ENCODE measurements around the gene CAMTA1. TPM values are rescaled to one million over a fixed set of nuclear protein-coding genes. Genes with fewer than 3 reads are reported as not detected.

The CAMTA1 gene
- total RNA-seq, 2 donors from 2014 or later = 36.5 to 57.5 TPM

- Mint-ChIP-seq H3K27me3 (no peaks in the 10 kb centered on the region), H3K4me1 (ENCODE audit: low read depth in 2 of 2) (peaks cover 14 to 33% of the 10 kb centered on the region in 2 donors), H3K4me3 (no peak overlapping the region), H3K27ac (no peak overlapping the region), H3K9me3 (no peaks in the 10 kb centered on the region), H3K36me3 (no peaks in the 10 kb centered on the region)
- no peak for DNase-seq (ENCODE audit: low spot score)
- no peak for ATAC-seq
Observed at GRCh38 chr1:6870086-6870485, 84.8 kb downstream of the CAMTA1 start.

- no peak overlapping the region for H3K4me3 Mint-ChIP-seq
- DNase-seq (ENCODE audit: low spot score) = no peak
- H3K27ac Mint-ChIP-seq = no peak overlapping the region
Observed at GRCh38 chr1:6870571-6870970, 85.3 kb downstream of the CAMTA1 start.

GRCh38 chr1:6871300-6871972 lies 86.2 kb downstream of the CAMTA1 start:
- Mint-ChIP-seq H3K36me3 (no peaks in the 10 kb centered on the region), H3K27me3 (no peaks in the 10 kb centered on the region), H3K9me3 (no peaks in the 10 kb centered on the region), H3K4me3 (no peak overlapping the region), H3K4me1 (ENCODE audit: low read depth in 2 of 2) (peaks cover 12 to 33% of the 10 kb centered on the region in 2 donors), H3K27ac (peak overlapping the region in 1 of 2 donors; percentile 33)
- DNase-seq (ENCODE audit: low spot score) (no peak), ATAC-seq (no peak)

More at GRCh38 chr1:6870571-6870970, 85.3 kb downstream of the CAMTA1 start:
- no peaks in the 10 kb centered on the region for H3K36me3 Mint-ChIP-seq
- peaks cover 12 to 33% of the 10 kb centered on the region in 2 donors for H3K4me1 Mint-ChIP-seq (ENCODE audit: low read depth in 2 of 2)
- no peak for ATAC-seq
- no peaks in the 10 kb centered on the region for H3K27me3 Mint-ChIP-seq
- no peaks in the 10 kb centered on the region for H3K9me3 Mint-ChIP-seq

GRCh38 chr1:6872573-6873261 lies 87.5 kb downstream of the CAMTA1 start:
- DNase-seq (ENCODE audit: low spot score) (no peak), ATAC-seq (no peak)
- Mint-ChIP-seq H3K4me1 (ENCODE audit: low read depth in 2 of 2) (peaks cover 12 to 28% of the 10 kb centered on the region in 2 donors), H3K36me3 (no peaks in the 10 kb centered on the region), H3K4me3 (peak overlapping the region; percentile 50), H3K27me3 (no peaks in the 10 kb centered on the region), H3K9me3 (no peaks in the 10 kb centered on the region), H3K27ac (no peak overlapping the region)

- Mint-ChIP-seq H3K4me1 (ENCODE audit: low read depth in 2 of 2) (peaks cover 11 to 24% of the 10 kb centered on the region in 2 donors), H3K27ac (no peak overlapping the region), H3K36me3 (no peaks in the 10 kb centered on the region), H3K27me3 (no peaks in the 10 kb centered on the region), H3K4me3 (no peak overlapping the region), H3K9me3 (no peaks in the 10 kb centered on the region)
- DNase-seq (ENCODE audit: low spot score) (no peak), ATAC-seq (no peak)
Observed at GRCh38 chr1:6873298-6874015, 88.2 kb downstream of the CAMTA1 start.

- Mint-ChIP-seq H3K4me1 (ENCODE audit: low read depth in 2 of 2) (peaks cover 7 to 18% of the 10 kb centered on the region in 2 donors), H3K4me3 (no peak overlapping the region), H3K36me3 (no peaks in the 10 kb centered on the region), H3K9me3 (no peaks in the 10 kb centered on the region), H3K27me3 (no peaks in the 10 kb centered on the region), H3K27ac (no peak overlapping the region)
- no peak for DNase-seq (ENCODE audit: low spot score)
- no peak for ATAC-seq
Observed at GRCh38 chr1:6874298-6874697, 89.0 kb downstream of the CAMTA1 start.

- H3K27me3 Mint-ChIP-seq = no peaks in the 10 kb centered on the region
- no peak for DNase-seq (ENCODE audit: low spot score)
- no peaks in the 10 kb centered on the region for H3K9me3 Mint-ChIP-seq
- H3K27ac Mint-ChIP-seq = no peak overlapping the region
- H3K36me3 Mint-ChIP-seq = no peaks in the 10 kb centered on the region
- ATAC-seq = no peak
- H3K4me3 Mint-ChIP-seq = no peak overlapping the region
- peaks cover 11 to 16% of the 10 kb centered on the region in 2 donors for H3K4me1 Mint-ChIP-seq (ENCODE audit: low read depth in 2 of 2)
Observed at GRCh38 chr1:6880951-6881690, 95.9 kb downstream of the CAMTA1 start.

- DNase-seq (ENCODE audit: low spot score) = no peak
- no peak for ATAC-seq
- H3K4me3 Mint-ChIP-seq = no peak overlapping the region
- H3K4me1 Mint-ChIP-seq (ENCODE audit: low read depth in 2 of 2) = peaks cover 11 to 16% of the 10 kb centered on the region in 2 donors
- no peak overlapping the region for H3K27ac Mint-ChIP-seq
- no peaks in the 10 kb centered on the region for H3K27me3 Mint-ChIP-seq
- H3K9me3 Mint-ChIP-seq = no peaks in the 10 kb centered on the region
- H3K36me3 Mint-ChIP-seq = no peaks in the 10 kb centered on the region
Observed at GRCh38 chr1:6882414-6882813, 97.2 kb downstream of the CAMTA1 start.

- ATAC-seq (no peak), DNase-seq (ENCODE audit: low spot score) (no peak)
- H3K36me3 Mint-ChIP-seq = no peaks in the 10 kb centered on the region
- no peak overlapping the region for H3K27ac Mint-ChIP-seq
- H3K4me1 Mint-ChIP-seq (ENCODE audit: low read depth in 2 of 2) = peaks cover 11 to 12% of the 10 kb centered on the region in 2 donors
- peak overlapping the region; percentile 10 for H3K4me3 Mint-ChIP-seq
- H3K9me3 Mint-ChIP-seq = no peaks in the 10 kb centered on the region
- no peaks in the 10 kb centered on the region for H3K27me3 Mint-ChIP-seq
Observed at GRCh38 chr1:6884652-6885153, 99.4 kb downstream of the CAMTA1 start.

GRCh38 chr1:6885426-6885825 lies 100.2 kb downstream of the CAMTA1 start:
- no peaks in the 10 kb centered on the region for H3K9me3 Mint-ChIP-seq
- DNase-seq (ENCODE audit: low spot score) (no peak), ATAC-seq (no peak)
- no peaks in the 10 kb centered on the region for H3K36me3 Mint-ChIP-seq
- H3K4me3 Mint-ChIP-seq = no peak overlapping the region
- H3K4me1 Mint-ChIP-seq (ENCODE audit: low read depth in 2 of 2) = peaks cover 11 to 12% of the 10 kb centered on the region in 2 donors
- no peak overlapping the region for H3K27ac Mint-ChIP-seq
- no peaks in the 10 kb centered on the region for H3K27me3 Mint-ChIP-seq

- H3K9me3 Mint-ChIP-seq = no peaks in the 10 kb centered on the region
- no peak for DNase-seq (ENCODE audit: low spot score)
- H3K4me3 Mint-ChIP-seq = no peak overlapping the region
- H3K4me1 Mint-ChIP-seq (ENCODE audit: low read depth in 2 of 2) = peaks cover 6 to 7% of the 10 kb centered on the region in 2 donors
- H3K27ac Mint-ChIP-seq = no peak overlapping the region
- H3K36me3 Mint-ChIP-seq = no peaks in the 10 kb centered on the region
- no peaks in the 10 kb centered on the region for H3K27me3 Mint-ChIP-seq
- no peak for ATAC-seq
Observed at GRCh38 chr1:6886523-6886922, 101.3 kb downstream of the CAMTA1 start.

- H3K36me3 Mint-ChIP-seq = no peaks in the 10 kb centered on the region
- no peak overlapping the region for H3K27ac Mint-ChIP-seq
- no peaks in the 10 kb centered on the region for H3K9me3 Mint-ChIP-seq
- H3K4me1 Mint-ChIP-seq (ENCODE audit: low read depth in 2 of 2) = peaks cover 6 to 7% of the 10 kb centered on the region in 2 donors
- no peak overlapping the region for H3K4me3 Mint-ChIP-seq
- no peaks in the 10 kb centered on the region for H3K27me3 Mint-ChIP-seq
- ATAC-seq (no peak), DNase-seq (ENCODE audit: low spot score) (no peak)
Observed at GRCh38 chr1:6888268-6888667, 103.0 kb downstream of the CAMTA1 start.

GRCh38 chr1:6888870-6889269 lies 103.6 kb downstream of the CAMTA1 start:
- Mint-ChIP-seq H3K4me1 (ENCODE audit: low read depth in 2 of 2) (peaks cover 6 to 7% of the 10 kb centered on the region in 2 donors), H3K4me3 (no peak overlapping the region), H3K9me3 (no peaks in the 10 kb centered on the region), H3K27me3 (no peaks in the 10 kb centered on the region), H3K36me3 (no peaks in the 10 kb centered on the region), H3K27ac (no peak overlapping the region)
- DNase-seq (ENCODE audit: low spot score) = no peak
- no peak for ATAC-seq

All from natural killer cell treated with Interleukin-12 subunit alpha and Interleukin-12 subunit beta and Interleukin-15 and Interleukin-18, amount 100 ng/mL, for 72 hours (primary cell).